Keratinocyte (primary cell): ENCODE results near the gene HTRA3. TPM values are rescaled to one million over a fixed set of nuclear protein-coding genes. Genes with fewer than 3 reads are reported as not detected.

Experiments
- DNase-seq: peaks from one replicate; pipeline ENCODE4 v3.0.0-alpha.2; 2011; ENCODE audit warnings: low read depth, missing footprints, low spot score
- FAIRE-seq: peaks from 2 replicates; lab custom pipeline; 2011; peaks lifted over from hg19 to GRCh38; lab: Jason Lieb, UNC
- H2AFZ ChIP-seq: 2 replicates; pipeline ENCODE4 v1.6.0; 2012; ENCODE audit warnings: low read length, control low read depth, inconsistent platforms; ENCODE audit not compliant: control insufficient read depth
- H3K27ac ChIP-seq: 2 replicates; pipeline ENCODE4 v1.5.1; 2011; ENCODE audit warnings: low read length; ENCODE audit not compliant: control insufficient read depth, insufficient read depth
- H3K27me3 ChIP-seq: 3 replicates; pipeline ENCODE4 v1.6.0; 2011; ENCODE audit warnings: low read length; ENCODE audit not compliant: control insufficient read depth, insufficient read depth; ENCODE audit errors: extremely low read depth
- H3K36me3 ChIP-seq, 2 experiments: 2 replicates in 1 of 2; 3 replicates in 1 of 2; pipeline ENCODE4 v1.5.1; 2011; ENCODE audit warnings: low read length in 2 of 2, mild to moderate bottlenecking in 1 of 2; ENCODE audit not compliant: control insufficient read depth in 2 of 2, insufficient read depth in 2 of 2; ENCODE audit errors: extremely low read depth in 1 of 2
- H3K4me1 ChIP-seq: 3 replicates; pipeline ENCODE4 v1.5.1; 2011; ENCODE audit warnings: low read length; ENCODE audit not compliant: control insufficient read depth, insufficient read depth; ENCODE audit errors: extremely low read depth
- H3K4me2 ChIP-seq: 3 replicates; pipeline ENCODE4 v1.6.0; 2011; ENCODE audit warnings: low read depth, low read length; ENCODE audit not compliant: control insufficient read depth, insufficient read depth; ENCODE audit errors: extremely low read depth
- H3K4me3 ChIP-seq, 3 experiments: fragments of 200-600 bp in 1 of 3; sonication (generic) in 1 of 3; 2 replicates in 2 of 3; 3 replicates in 1 of 3; pipeline ENCODE4 v1.5.1; 2011 to 2016; ENCODE audit warnings: low read length in 3 of 3, mild to moderate bottlenecking in 3 of 3, control low read depth in 2 of 3, inconsistent platforms in 1 of 3, low read depth in 1 of 3, mixed read lengths in 1 of 3, mixed run types in 1 of 3, moderate library complexity in 1 of 3; ENCODE audit not compliant: control insufficient read depth in 2 of 3, insufficient read depth in 2 of 3; ENCODE audit errors: extremely low read depth in 1 of 3
- H3K79me2 ChIP-seq: 2 replicates; pipeline ENCODE4 v1.6.0; 2012; ENCODE audit warnings: low read length; ENCODE audit not compliant: control insufficient read depth, insufficient read depth
- H3K9ac ChIP-seq: 3 replicates; pipeline ENCODE4 v1.6.0; 2011; ENCODE audit warnings: low read length; ENCODE audit not compliant: control insufficient read depth, insufficient read depth; ENCODE audit errors: extremely low read depth
- H3K9me1 ChIP-seq: 3 replicates; pipeline ENCODE4 v1.6.0; 2011; ENCODE audit warnings: low read length; ENCODE audit not compliant: control insufficient read depth, insufficient read depth; ENCODE audit errors: extremely low read depth
- H3K9me3 ChIP-seq: 2 replicates; pipeline ENCODE4 v1.5.1; 2012; ENCODE audit warnings: low read depth, low read length; ENCODE audit not compliant: control insufficient read depth
- H4K20me1 ChIP-seq: 3 replicates; pipeline ENCODE4 v1.6.0; 2011; ENCODE audit warnings: low read length; ENCODE audit not compliant: control insufficient read depth, insufficient read depth; ENCODE audit errors: extremely low read depth
- EZH2 ChIP-seq: IDR thresholded peaks from one replicate; pipeline ENCODE4 v1.6.1; 2012; ENCODE audit warnings: inconsistent platforms, mild to moderate bottlenecking, low read length, moderate library complexity
- dilution Hi-C: fragments of 300-500 bp; cut with MboI; formaldehyde crosslinking; loops from one replicate; pipeline ENCODE4 v1.7.0; 2020; ENCODE audit warnings: low sequenced_read_pairs; ENCODE audit not compliant: extremely low pct_ligation_motif_present
- polyA plus RNA-seq, 5 experiments: library from polyadenylated mRNA; depleted of rRNA in 3 of 5; stranded (reverse) in 3 of 5; stranded (forward) in 1 of 5; unstranded in 1 of 5; fragments of >200 nt; gene quantifications; 1 replicate in 1 of 5; 2 replicates in 3 of 5; 3 replicates in 1 of 5; pipeline versions ENCODE4 v1.2.1 to v1.2.3, GENCODE V29; 2011 to 2012; ENCODE audit warnings: missing spikeins in 2 of 5, low read depth in 1 of 5, low replicate concordance in 1 of 5
- TF ChIP-seq, protein P1 (sequence below), 3 experiments: IDR thresholded peaks in 1 of 3; conservative IDR thresholded peaks in 1 of 3; optimal IDR thresholded peaks in 1 of 3; 2 replicates in 2 of 3; 3 replicates in 1 of 3; pipeline versions ENCODE3 to v1.5.1; 2011; ENCODE audit warnings: low read length in 3 of 3, mild to moderate bottlenecking in 3 of 3, moderate library complexity in 2 of 3, control low read depth in 1 of 3, inconsistent platforms in 1 of 3; ENCODE audit not compliant: insufficient read depth in 2 of 3; ENCODE audit errors: extremely low read depth in 1 of 3

Gene HTRA3
- polyA plus RNA-seq, 1 donor (not counting 4 experiments of a cell fraction or from before 2014, with no cell fraction given): not detected

DNA sequence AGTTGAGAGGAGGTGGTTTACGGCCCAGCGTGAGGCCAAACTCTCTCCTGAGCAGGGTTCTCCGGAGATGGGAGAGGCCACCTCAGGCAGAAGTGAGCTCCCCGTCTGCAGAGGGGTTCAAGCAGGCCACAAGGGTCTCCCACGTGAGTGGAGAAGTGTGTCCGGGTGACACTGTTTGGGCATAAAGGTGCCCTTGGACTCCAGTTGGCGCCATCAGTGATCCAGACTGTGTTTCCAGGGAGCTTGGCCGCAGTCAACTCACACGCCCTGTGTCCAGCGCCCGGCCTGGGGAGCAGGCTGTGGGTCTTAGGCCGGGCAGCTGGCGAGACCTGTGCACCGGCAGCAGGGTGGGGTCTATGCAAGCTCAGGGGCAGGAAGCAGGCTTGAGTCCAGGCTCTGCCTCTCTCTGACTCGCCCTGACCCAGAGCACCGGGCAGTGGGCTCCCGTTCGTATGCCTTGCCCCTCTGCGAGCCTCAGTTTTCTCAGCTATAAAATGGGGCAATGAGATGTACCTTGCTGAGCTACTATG is 24.6 kb upstream of the HTRA3 start:
- Histone ChIP-seq H3K27me3 (no peaks in the 10 kb centered on the region), H3K4me2 (no peak overlapping the region), H3K4me1 (no peaks in the 10 kb centered on the region), H2AFZ (no peak overlapping the region), H3K79me2 (no peaks in the 10 kb centered on the region), H3K9me3 (no peaks in the 10 kb centered on the region), H3K36me3 (peaks cover 9 to 15% of the 10 kb centered on the region in 2 experiments), H3K9me1 (no peaks in the 10 kb centered on the region), H3K27ac (no peak overlapping the region), H4K20me1 (no peaks in the 10 kb centered on the region), H3K4me3 (no peak overlapping the region), H3K9ac (no peak overlapping the region)
- DNase-seq (no peak), FAIRE-seq (no peak)
- dilution Hi-C loops: no loop called here
- TF ChIP-seq, protein P1, sequence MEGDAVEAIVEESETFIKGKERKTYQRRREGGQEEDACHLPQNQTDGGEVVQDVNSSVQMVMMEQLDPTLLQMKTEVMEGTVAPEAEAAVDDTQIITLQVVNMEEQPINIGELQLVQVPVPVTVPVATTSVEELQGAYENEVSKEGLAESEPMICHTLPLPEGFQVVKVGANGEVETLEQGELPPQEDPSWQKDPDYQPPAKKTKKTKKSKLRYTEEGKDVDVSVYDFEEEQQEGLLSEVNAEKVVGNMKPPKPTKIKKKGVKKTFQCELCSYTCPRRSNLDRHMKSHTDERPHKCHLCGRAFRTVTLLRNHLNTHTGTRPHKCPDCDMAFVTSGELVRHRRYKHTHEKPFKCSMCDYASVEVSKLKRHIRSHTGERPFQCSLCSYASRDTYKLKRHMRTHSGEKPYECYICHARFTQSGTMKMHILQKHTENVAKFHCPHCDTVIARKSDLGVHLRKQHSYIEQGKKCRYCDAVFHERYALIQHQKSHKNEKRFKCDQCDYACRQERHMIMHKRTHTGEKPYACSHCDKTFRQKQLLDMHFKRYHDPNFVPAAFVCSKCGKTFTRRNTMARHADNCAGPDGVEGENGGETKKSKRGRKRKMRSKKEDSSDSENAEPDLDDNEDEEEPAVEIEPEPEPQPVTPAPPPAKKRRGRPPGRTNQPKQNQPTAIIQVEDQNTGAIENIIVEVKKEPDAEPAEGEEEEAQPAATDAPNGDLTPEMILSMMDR (optimal IDR thresholded peaks at IDR 0.05 in 1 of 3, IDR thresholded peaks at IDR 0.05 in 1 of 3, conservative IDR thresholded peaks at IDR 0.05 in 1 of 3; ENCODE audit: extremely low read depth in 1 of 3, insufficient read depth in 2 of 3, low read length in 3 of 3): no peak
- TF ChIP-seq EZH2: no peak

DNA sequence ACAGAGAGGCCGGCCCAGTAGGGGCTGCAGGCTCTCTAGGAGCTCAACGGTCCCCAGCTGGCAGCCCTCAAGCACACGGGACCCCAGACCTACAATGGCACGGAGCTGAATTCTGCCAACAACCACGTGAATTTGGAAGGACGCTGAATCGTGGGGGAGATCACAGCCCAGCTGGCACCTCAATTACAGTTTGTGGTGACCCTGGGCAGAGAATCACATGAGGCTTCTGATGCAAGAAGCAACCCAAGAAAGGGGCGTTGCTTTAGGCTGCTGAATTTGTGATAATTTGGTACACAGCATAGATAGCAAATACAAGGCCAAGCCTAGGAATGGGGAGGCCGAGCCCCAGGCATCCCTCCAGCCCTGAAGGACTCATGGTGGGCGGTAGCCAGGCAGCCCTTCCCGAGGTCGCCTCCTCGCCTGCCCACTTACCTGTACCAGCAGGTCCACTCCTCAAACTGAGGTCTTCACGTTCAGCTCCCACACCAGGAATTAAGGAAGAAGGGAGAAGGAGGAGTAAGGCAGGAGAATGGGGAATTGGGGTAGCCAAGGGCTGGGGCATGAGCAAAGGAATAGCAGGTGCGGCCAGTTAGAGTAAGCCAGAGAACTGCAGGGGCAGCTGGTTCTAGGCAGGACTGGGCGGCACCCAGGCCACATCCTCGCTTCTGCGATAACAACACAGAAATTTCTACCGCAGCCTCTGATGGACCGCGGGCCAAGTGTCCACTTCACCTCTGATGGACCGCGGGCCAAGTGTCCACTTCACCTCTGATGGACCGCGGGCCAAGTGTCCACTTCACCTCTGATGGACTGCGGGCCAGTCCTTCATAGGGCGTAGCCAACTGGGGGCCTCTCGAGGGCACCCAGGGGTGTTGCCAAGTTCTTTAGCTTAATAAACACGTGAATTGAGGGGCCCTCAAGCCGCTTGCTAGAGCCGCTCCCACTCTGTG is 23.4 kb upstream of the HTRA3 start:
- Histone ChIP-seq H3K4me2 (no peak overlapping the region), H3K9me1 (no peaks in the 10 kb centered on the region), H3K9ac (no peak overlapping the region), H3K79me2 (no peaks in the 10 kb centered on the region), H3K27me3 (peaks cover 3% of the 10 kb centered on the region), H3K27ac (no peak overlapping the region), H3K4me1 (no peaks in the 10 kb centered on the region), H4K20me1 (no peaks in the 10 kb centered on the region), H2AFZ (no peak overlapping the region), H3K36me3 (peaks cover 4 to 7% of the 10 kb centered on the region in 2 experiments), H3K9me3 (no peaks in the 10 kb centered on the region), H3K4me3 (no peak overlapping the region)
- dilution Hi-C loops: no loop called here
- FAIRE-seq (no peak), DNase-seq (no peak)
- TF ChIP-seq, protein P1 (optimal IDR thresholded peaks at IDR 0.05 in 1 of 3, IDR thresholded peaks at IDR 0.05 in 1 of 3, conservative IDR thresholded peaks at IDR 0.05 in 1 of 3; ENCODE audit: extremely low read depth in 1 of 3, insufficient read depth in 2 of 3, low read length in 3 of 3): no peak
- TF ChIP-seq EZH2: no peak
